ENCODE results near the gene MPRIP.

GRCh38 chr17:17167986-17168385, 125.7 kb downstream of the MPRIP start:
- TF ChIP-seq, protein P1, sequence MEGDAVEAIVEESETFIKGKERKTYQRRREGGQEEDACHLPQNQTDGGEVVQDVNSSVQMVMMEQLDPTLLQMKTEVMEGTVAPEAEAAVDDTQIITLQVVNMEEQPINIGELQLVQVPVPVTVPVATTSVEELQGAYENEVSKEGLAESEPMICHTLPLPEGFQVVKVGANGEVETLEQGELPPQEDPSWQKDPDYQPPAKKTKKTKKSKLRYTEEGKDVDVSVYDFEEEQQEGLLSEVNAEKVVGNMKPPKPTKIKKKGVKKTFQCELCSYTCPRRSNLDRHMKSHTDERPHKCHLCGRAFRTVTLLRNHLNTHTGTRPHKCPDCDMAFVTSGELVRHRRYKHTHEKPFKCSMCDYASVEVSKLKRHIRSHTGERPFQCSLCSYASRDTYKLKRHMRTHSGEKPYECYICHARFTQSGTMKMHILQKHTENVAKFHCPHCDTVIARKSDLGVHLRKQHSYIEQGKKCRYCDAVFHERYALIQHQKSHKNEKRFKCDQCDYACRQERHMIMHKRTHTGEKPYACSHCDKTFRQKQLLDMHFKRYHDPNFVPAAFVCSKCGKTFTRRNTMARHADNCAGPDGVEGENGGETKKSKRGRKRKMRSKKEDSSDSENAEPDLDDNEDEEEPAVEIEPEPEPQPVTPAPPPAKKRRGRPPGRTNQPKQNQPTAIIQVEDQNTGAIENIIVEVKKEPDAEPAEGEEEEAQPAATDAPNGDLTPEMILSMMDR (IDR thresholded peaks at IDR 0.05): no peak
- no peak for TF ChIP-seq POLR2A (IDR thresholded peaks at IDR 0.05)

All from Peyer's patch (tissue), 4 donors.